OCI-M2 (cell line): ENCODE data around the gene SFT2D3.

Experiments used
- DNase-seq: peaks from one replicate; lab custom pipeline; 2025; ENCODE audit not compliant: unreplicated experiment; lab: John Stamatoyannopoulos, UW

Gene SFT2D3

DNA sequence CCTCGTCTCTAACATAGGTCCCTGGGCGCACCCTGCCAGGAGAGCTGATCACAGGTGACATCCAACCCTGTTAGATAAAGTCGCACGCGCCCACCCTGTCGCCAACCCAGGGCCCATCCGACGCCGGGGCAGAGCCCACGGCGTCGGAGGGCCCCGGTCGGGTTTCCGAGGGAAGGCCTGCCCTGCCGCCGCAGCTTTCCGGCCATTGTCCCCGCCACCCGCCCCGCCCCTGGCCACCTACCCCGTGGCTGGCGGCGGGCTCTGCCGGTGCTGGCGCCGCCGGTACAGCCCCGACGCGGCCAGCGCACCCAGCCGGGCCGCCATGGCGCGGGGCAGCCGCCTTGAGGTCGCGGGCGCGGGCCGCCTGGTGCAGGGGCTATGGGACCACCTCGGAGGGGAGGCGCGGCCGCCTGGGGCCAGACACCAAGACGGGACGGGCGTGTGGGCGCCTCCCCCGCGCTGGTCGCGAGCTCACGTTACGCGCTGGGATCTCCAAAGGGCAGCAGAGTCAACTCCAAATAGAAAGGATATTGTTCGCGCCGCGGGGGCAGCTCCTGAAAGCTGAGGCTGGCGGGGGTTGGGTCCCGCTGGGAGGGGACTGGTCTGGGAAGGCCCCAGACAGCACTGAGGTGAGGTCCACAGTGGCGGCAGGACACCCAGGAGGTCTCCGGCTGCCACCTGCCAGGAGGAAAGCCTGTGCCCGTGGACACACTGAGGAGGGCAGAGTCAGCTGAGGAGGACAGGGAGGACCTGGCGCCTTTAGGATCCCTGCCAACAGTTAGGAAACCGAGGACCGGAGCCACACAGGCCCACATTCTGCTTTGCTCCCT lies 37.0 kb upstream of the SFT2D3 start:
- no peak for DNase-seq

- no peak for DNase-seq
Measured at GRCh38 chr2:127664895-127665225, 36.4 kb upstream of the SFT2D3 start.

- no peak for DNase-seq
Measured at GRCh38 chr2:127665267-127665893, 35.9 kb upstream of the SFT2D3 start.

- no peak for DNase-seq
Measured at GRCh38 chr2:127669056-127669455, 32.2 kb upstream of the SFT2D3 start.

DNA sequence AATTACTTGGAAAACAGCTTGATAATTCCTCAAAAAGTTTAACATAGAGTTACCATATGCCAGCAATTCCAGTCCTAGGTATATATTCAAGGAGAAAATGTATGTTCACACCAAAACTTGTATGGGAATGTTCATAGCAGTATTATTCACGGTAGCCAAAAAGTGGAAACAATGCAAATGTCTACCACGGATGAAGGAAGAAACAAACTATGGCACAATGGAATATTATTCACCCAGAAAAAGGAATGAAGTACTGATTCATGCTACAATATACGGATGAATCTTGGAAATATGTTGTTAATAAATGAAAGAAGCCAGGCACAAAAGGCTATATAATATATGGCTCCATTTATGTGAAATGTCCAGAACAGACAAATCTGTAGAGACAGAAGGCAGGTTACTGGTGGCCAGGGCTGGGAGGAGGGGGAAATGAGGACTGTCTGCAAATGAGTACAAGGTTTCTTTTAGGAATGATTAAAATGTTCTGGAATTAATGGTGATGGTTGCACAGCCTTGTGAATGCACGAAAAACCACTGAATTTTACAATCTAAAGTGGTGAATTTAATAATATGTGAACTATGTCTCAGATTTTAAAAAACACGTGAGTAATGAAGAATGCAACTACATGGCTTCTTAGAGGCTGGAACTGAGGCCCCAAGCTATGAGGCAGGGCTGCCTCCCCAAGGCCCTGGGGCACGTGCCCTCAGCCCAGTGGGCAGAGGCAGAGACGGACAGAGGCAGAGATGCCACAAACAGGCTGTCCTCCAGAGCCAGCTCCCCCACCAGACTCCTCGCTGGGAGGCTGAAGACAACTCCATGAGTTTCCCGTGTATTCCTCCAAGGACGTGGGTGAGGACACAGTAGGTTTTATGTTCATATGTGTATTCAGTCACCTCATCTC lies 31.0 kb upstream of the SFT2D3 start:
- DNase-seq: no peak

DNA sequence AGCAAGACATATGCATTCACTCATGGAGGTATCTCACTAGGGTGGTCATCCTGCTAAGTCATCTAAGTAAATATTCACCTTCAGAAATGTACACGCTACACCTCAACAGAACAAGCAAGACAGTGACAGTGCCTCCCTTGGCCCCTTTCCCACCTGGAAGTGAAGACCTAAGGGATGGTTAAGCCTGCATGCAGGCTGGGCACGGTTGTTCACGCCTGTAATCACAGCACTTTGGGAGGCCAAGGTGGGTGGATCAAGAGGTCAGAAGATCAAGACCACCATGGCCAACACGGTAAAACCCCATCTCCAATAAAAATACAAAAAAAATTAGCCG lies 30.4 kb upstream of the SFT2D3 start:
- DNase-seq: no peak

GRCh38 chr2:127671557-127672302 lies 29.6 kb upstream of the SFT2D3 start:
- no peak for DNase-seq

GRCh38 chr2:127672341-127673224 lies 28.7 kb upstream of the SFT2D3 start:
- DNase-seq: no peak

DNA sequence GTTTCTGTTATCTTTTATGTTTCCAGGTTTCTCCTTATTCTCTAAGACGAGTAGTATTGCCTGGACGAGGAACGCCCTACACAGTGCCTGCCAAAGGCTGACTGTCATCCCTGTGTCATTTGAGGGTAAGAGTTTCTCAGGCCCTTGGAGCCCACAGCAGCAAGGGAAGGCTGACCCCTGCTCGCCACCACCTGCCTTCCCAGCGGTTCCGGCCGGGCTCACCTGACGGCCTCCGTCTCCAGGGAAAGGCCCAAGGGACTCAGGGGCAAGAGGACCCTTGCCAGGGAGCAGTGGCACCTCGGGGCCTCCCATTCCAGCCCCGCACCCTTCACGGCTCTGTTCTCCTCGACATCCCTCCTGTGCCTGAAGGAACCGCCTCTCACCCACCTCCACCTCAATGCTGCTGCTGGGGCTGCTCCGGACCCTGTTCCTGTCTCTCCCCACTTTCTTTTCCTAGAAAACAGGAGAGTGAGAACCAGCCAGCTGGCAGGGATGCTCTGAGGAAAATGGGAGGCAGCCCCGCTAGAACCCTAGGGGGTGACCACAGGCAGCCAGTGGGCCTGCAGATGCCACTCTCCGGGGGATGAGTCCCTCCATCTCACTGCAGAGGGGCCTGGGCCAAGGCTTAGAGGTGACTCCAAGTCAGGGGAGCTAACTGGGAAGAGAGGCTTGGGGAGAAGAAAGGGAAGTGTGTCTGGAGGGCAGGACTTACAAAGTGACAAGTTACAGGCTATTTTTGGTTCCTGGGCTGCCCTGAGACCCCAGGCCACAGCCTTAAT lies 27.8 kb upstream of the SFT2D3 start:
- no peak for DNase-seq

DNA sequence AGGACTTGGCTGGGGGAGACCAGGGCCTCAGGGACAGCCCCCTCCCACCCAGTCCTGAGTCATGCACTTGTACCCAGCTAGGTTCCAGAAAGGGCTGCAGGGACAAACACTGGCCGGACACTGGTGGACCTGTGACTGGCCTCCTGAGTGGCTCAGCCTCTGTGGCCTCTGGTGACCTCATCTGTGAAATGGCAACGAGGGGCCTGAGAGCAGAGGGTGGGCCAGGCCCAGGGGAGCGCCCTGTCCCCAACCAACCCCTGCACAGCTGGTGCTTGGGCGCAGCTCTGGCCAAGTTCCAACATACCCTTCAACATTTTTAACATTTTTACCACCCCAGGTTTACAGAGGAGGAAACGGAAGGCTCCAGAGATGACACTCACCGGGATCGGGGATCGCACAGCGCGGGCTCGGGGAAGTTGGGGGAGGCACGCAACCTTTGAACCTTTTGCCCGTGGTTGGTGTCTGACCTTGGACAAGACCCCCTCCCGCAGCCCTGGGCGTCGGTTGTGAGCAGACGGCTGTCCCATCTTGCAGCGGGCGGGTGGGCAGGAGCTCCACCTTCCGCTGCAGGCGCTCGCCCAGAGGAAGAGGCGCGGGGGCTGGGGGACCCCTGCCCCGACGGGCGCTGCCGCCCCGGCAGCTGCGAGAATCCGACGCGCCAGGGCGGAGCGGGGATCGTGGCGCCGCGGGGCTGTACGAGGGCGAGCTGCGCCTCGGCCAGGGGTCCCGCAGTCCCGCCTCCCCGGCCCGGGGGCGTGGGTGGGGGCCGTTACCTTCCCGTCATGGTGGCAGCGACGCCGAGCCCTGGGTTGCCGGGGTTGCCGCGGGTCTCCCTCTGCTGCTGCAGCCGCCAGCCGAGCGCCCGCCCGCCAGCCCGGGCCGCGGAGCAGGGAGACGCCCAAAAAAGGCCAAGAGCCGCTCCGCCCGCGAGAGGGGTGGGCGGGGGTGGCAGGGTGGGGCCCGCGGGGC lies 26.8 kb upstream of the SFT2D3 start:
- no peak for DNase-seq

DNA sequence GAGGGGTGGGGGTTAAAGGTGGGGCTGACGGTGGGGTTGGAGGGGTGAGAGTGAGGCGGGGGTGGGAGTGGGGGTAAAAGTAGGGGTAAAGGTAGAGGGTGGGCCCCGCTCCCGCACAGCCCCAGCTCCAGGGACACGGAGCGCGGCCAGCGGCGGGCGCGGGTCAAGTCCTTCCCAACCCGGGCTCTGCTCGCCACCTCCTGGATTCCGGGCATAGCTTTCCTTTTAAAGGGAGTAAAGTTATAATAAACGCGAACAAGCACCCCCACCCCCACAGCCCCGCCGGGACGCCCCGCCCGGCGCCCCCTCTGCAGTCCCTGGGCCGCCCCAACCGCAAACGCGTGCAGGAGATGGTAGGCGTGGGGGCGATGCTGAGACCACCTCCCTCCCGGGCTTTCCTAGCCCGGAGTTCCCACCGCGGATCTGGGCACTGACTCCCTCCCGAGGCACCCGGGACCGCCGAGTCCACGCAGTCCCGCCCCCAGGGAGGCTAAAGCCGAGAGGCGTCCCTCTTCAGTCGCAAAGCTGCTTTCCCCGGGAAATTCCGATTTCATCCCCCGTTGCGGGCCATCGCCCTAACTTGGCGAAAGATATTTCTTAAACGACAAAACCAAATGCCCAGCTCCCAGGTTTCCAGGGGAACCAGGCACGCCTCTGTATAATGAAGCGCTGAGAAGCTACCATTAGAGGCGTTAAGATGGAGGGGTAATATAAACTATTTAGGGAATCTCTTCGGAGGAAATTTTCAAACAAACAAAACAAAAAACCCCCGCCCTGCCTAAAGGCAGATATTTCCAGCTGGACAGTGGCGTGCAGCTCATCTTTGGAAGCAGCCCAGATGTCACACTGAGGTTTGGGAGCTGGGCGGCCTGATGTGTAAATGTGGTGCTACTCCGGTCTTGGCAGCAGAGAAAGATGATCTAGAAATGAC lies 25.7 kb upstream of the SFT2D3 start, which contains the start of gene LIMS2:
Gene LIMS2, minus strand, starts transcription at position 200 of the 931 bp plus-strand sequence. CDS start 506 bp downstream, outside the sequence.
- DNase-seq: no peak

- no peak for DNase-seq
Measured at GRCh38 chr2:127676906-127677305, 24.4 kb upstream of the SFT2D3 start.

DNA sequence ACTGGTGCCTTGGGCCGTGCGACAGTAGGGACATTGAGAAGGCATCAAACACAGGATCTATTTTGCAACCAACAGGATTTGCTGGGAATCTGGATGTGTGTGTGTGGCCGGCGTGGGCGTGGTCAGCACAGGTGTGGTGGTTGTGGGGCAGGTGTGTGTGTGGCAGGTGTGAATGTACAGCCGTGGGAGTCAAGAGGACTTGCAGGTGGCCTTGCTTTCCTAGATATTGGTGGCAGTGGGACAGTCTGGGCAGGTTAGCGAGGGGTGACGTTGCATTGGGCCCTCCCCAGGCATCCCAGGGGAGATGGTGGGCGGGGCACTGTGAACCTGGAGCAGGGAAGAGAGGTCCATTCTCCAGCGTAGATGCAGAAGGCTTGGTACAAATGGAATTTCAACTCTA lies 22.8 kb upstream of the SFT2D3 start:
- no peak for DNase-seq

GRCh38 chr2:127678991-127679390 lies 22.3 kb upstream of the SFT2D3 start:
- no peak for DNase-seq

DNA sequence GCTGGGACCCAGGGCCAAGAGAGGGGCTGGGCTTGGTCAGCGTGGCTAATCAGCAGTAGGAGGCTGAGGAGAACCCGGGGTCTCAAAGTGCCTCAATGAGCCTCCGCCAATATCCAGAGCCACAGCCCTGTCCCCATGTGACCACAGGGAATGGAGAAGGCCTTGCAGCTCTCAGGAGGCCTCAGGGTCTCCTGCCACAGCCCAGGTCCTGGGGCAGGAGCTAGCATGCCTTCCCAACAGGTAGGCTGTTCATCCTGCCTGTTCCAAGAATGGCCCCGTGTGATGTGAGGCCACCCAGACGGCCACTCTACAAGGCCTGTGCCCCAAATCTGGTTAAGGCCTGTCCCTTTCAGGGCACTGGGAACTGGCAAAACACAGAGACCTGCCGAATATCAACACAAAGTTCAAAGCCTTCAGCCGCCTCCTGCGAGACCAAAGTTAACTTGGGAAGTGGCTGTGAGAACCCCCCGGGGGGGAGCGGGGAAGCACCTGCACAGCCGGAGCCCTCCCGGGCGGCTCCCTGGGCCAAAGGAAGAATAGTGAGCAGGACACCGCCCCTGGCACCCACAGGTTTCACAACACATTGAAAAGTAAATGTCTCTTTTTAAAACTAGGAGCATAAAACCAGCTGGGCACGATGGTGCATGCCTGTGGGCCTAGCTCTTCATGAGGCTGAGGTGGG lies 21.5 kb upstream of the SFT2D3 start:
- DNase-seq: no peak

DNA sequence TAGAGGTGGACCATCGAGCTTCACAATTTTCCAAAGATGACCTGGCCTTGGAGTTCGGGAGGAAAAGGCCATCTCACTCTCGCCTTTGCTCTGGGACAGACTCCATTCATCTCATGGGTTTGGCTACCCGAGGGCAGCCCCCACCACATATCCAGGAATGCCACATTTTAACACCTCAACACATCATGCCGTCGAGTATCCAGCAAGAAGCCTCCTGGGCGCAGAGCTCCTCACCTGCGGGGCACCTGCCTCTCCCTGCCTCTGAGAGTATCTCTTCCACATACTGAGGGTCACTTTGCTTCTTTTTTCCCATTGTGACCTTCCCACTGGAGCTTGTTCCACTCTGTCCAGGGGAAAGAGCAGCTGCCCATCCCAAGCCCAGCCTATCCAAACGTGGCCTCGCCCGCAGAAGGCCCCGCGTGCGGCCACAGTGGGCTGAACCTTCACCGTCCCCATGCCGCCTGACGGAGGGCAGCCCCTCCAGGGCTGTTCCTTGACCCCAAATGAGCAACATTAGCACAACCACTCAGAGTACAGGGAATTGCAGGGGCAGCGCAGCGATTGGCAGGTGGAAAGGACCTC lies 20.5 kb upstream of the SFT2D3 start:
- no peak for DNase-seq
